Neural cell (in vitro differentiated cells): ENCODE results near the gene MMP25. TPM values are rescaled to one million over a fixed set of nuclear protein-coding genes. Genes with fewer than 3 reads are reported as not detected.

Source experiments
- H2AFZ ChIP-seq: fragments of 200-600, 300-800 bp; sonication (generic), shearing (Covaris generic); 2 replicates; pipeline ENCODE4 v1.6.0; 2014; ENCODE audit warnings: low read depth, mild to moderate bottlenecking, antibody characterized with exemption, low read length, moderate library complexity
- H3F3A ChIP-seq: fragments of 200-600 bp; shearing (Covaris generic); 2 replicates; pipeline ENCODE4 v1.6.1; 2016; ENCODE audit warnings: mild to moderate bottlenecking, moderate library complexity, mixed read lengths, antibody characterized with exemption, low read length; ENCODE audit not compliant: insufficient read depth, poor library complexity, severe bottlenecking
- H3K27ac ChIP-seq: fragments of 200-600, 300-800 bp; sonication (generic), shearing (Covaris generic); 2 replicates; pipeline ENCODE4 v1.5.1; 2014; ENCODE audit warnings: mild to moderate bottlenecking, low read length, moderate library complexity
- H3K27me3 ChIP-seq: fragments of 300-800, 200-600 bp; sonication (generic), shearing (Covaris generic); 2 replicates; pipeline ENCODE4 v1.6.0; 2014; ENCODE audit warnings: mild to moderate bottlenecking, low read depth, low read length, moderate library complexity; ENCODE audit not compliant: insufficient read depth
- H3K36me3 ChIP-seq: fragments of 300-800, 200-600 bp; sonication (generic), shearing (Covaris generic); 2 replicates; pipeline ENCODE4 v1.5.1; 2014; ENCODE audit warnings: mild to moderate bottlenecking, antibody characterized with exemption, low read length, moderate library complexity; ENCODE audit not compliant: insufficient read depth
- H3K4me2 ChIP-seq: fragments of 300-800, 200-600 bp; sonication (generic), shearing (Covaris generic); 2 replicates; pipeline ENCODE4 v1.6.0; 2014; ENCODE audit warnings: mild to moderate bottlenecking, low read length
- H3K4me3 ChIP-seq: fragments of 300-800, 200-600 bp; sonication (generic), shearing (Covaris generic); 2 replicates; pipeline ENCODE4 v1.5.1; 2014; ENCODE audit warnings: mild to moderate bottlenecking, low read length, moderate library complexity
- H3K79me2 ChIP-seq: fragments of 200-600 bp; shearing (Covaris generic); replicated peaks from 2 replicates; pipeline ENCODE4 v1.6.0; 2014; ENCODE audit warnings: mild to moderate bottlenecking, low read length, moderate library complexity; ENCODE audit not compliant: insufficient read depth
- H3K9ac ChIP-seq: fragments of 300-800, 200-600 bp; sonication (generic), shearing (Covaris generic); 2 replicates; pipeline ENCODE4 v1.6.1; 2016; ENCODE audit warnings: mild to moderate bottlenecking, low read length, mixed read lengths
- H3K9me2 ChIP-seq: fragments of 200-600 bp; shearing (Covaris generic); 2 replicates; pipeline ENCODE4 v1.6.1; 2016; ENCODE audit warnings: mild to moderate bottlenecking, low read length, mixed read lengths; ENCODE audit not compliant: insufficient read depth
- H3K9me3 ChIP-seq: fragments of 200-600, 300-800 bp; sonication (generic), shearing (Covaris generic); 2 replicates; pipeline ENCODE4 v1.6.1; 2016; ENCODE audit warnings: mild to moderate bottlenecking, mixed run types, low read length, moderate library complexity, mixed read lengths
- H4K20me1 ChIP-seq: fragments of 200-600 bp; shearing (Covaris generic); 2 replicates; pipeline ENCODE4 v1.6.1; 2016; ENCODE audit warnings: mild to moderate bottlenecking, mixed run types; ENCODE audit not compliant: insufficient read depth
- CTCF ChIP-seq: fragments of 450-650 bp; IDR thresholded peaks from 2 replicates; pipeline ENCODE4 v1.5.1; 2014; ENCODE audit warnings: antibody characterized with exemption, mild to moderate bottlenecking, moderate library complexity; ENCODE audit not compliant: poor library complexity, severe bottlenecking
- EP300 ChIP-seq: fragments of 450-650 bp; conservative IDR thresholded peaks from 2 replicates; pipeline ENCODE4 v1.6.1; 2014; ENCODE audit warnings: antibody characterized with exemption, mild to moderate bottlenecking, moderate library complexity; ENCODE audit not compliant: poor library complexity, severe bottlenecking
- EZH2 ChIP-seq: fragments of 200-600, 300-800 bp; shearing (Covaris generic), sonication (generic); IDR thresholded peaks from 2 replicates; pipeline ENCODE4 v1.6.1; 2014; ENCODE audit warnings: antibody characterized with exemption, low read length, borderline replicate concordance, mild to moderate bottlenecking; ENCODE audit not compliant: insufficient read depth, poor library complexity, severe bottlenecking
- MXI1 ChIP-seq: fragments of 450-650 bp; conservative IDR thresholded peaks from 2 replicates; pipeline ENCODE4 v1.6.1; 2014; ENCODE audit warnings: antibody characterized with exemption, mild to moderate bottlenecking; ENCODE audit not compliant: poor library complexity, severe bottlenecking
- POLR2AphosphoS5 ChIP-seq: IDR thresholded peaks from 2 replicates; pipeline ENCODE4 v1.6.1; 2012
- RAD21 ChIP-seq: fragments of 450-650 bp; conservative IDR thresholded peaks from 2 replicates; pipeline ENCODE4 v1.6.1; 2014; ENCODE audit warnings: antibody characterized with exemption, mild to moderate bottlenecking, moderate library complexity
- REST ChIP-seq: IDR thresholded peaks from 2 replicates; pipeline ENCODE4 v1.6.1; 2012; ENCODE audit warnings: borderline replicate concordance
- SMC3 ChIP-seq: fragments of 450-650 bp; conservative IDR thresholded peaks from 2 replicates; pipeline ENCODE4 v1.6.1; 2014; ENCODE audit warnings: antibody characterized with exemption, mild to moderate bottlenecking, moderate library complexity; ENCODE audit not compliant: poor library complexity
- TAF1 ChIP-seq: IDR thresholded peaks from 2 replicates; pipeline ENCODE4 v1.6.1; 2012; ENCODE audit warnings: low read depth
- polyA plus RNA-seq: library from polyadenylated mRNA; depleted of rRNA; stranded (reverse); fragments of >200 nt; gene quantifications from 2 replicates; pipeline ENCODE4 v1.2.3, GENCODE V29; 2014

The MMP25 gene
- polyA plus RNA-seq, 1 donor from 2014 or later = not detected

GRCh38 chr16:3065742-3066439 is 19.5 kb downstream of the MMP25 start:
- Histone ChIP-seq H3K4me2 (no peak overlapping the region), H3K36me3 (no peaks in the 10 kb centered on the region), H3K4me3 (no peak overlapping the region), H2AFZ (no peak overlapping the region), H3K79me2 (no peaks in the 10 kb centered on the region), H3K27me3 (no peaks in the 10 kb centered on the region), H3K9me3 (no peaks in the 10 kb centered on the region), H3K9me2 (no peaks in the 10 kb centered on the region), H3K9ac (no peak overlapping the region), H4K20me1 (no peaks in the 10 kb centered on the region), H3K27ac (no peak overlapping the region), H3F3A (no peaks in the 10 kb centered on the region)
- no peak for TF ChIP-seq EP300
- no peak for TF ChIP-seq SMC3
- TF ChIP-seq TAF1 = no peak
- no peak for TF ChIP-seq CTCF
- TF ChIP-seq POLR2AphosphoS5 = no peak
- no peak for TF ChIP-seq MXI1
- no peak for TF ChIP-seq REST
- TF ChIP-seq EZH2 = no peak
- no peak for TF ChIP-seq RAD21

DNA sequence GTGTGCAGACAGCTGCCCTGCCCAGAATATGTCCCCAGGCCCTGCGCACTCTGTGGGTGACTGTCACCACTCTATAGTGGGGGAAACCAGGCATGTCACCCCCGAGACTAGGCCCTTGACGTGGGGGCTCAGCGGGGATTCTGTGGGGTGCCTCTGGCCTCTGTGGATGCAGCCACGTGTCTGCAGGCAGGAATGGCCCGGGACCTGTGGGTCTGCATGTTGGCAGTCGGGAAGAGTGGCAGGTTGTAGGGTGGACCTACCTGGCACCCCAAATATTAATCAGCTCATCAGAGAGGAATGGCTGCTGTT is 20.0 kb downstream of the MMP25 start:
- Histone ChIP-seq H3K79me2 (no peaks in the 10 kb centered on the region), H2AFZ (no peak overlapping the region), H3F3A (no peaks in the 10 kb centered on the region), H3K36me3 (no peaks in the 10 kb centered on the region), H3K4me2 (no peak overlapping the region), H3K9me3 (no peaks in the 10 kb centered on the region), H3K9me2 (no peaks in the 10 kb centered on the region), H3K27ac (no peak overlapping the region), H3K9ac (no peak overlapping the region), H4K20me1 (no peaks in the 10 kb centered on the region), H3K4me3 (no peak overlapping the region), H3K27me3 (no peaks in the 10 kb centered on the region)
- TF ChIP-seq CTCF (no peak), SMC3 (no peak), MXI1 (no peak), POLR2AphosphoS5 (no peak), TAF1 (no peak), EP300 (no peak), REST (no peak), RAD21 (no peak), EZH2 (no peak)
